Spleen (tissue), 7 donors: ENCODE results near the gene LCN2.

Experiments used
- CTCF ChIP-seq, 11 experiments: fragments of 200-600 bp in 7 of 11; fragments of 450-650 bp in 4 of 11; sonication (generic) in 4 of 11; IDR thresholded peaks in 8 of 11; conservative IDR thresholded peaks in 3 of 11; 1 replicate in 7 of 11; 2 replicates in 4 of 11; pipeline versions ENCODE4 v1.4.0 to v1.8.0; 2016 to 2021; ENCODE audit warnings: antibody characterized with exemption in 11 of 11, inconsistent platforms in 4 of 11, mild to moderate bottlenecking in 1 of 11
- POLR2A ChIP-seq, 3 donors: fragments of 450-650 bp; IDR thresholded peaks; one replicate each; pipeline ENCODE4 v1.5.1; 2017; ENCODE audit warnings: antibody characterized with exemption in 3 of 3, mild to moderate bottlenecking in 1 of 3
- POLR2AphosphoS5 ChIP-seq, 3 donors: sonication (generic); formaldehyde crosslinking; IDR thresholded peaks; one replicate each; pipeline ENCODE4 v1.5.1; 2017; ENCODE audit warnings: antibody characterized with exemption in 3 of 3
- donor health status: DM: no; HTN: no; CAD: no; lungs with moderate emphysema.
- donor health status: DM: no; HTN: no; CAD: no.
- donor health status: DM: no; HTN: no; CAD: no.

- TF ChIP-seq POLR2AphosphoS5 (IDR thresholded peaks at IDR 0.05): no peak
- no peak for TF ChIP-seq CTCF (IDR thresholded peaks at IDR 0.05 in 8 of 11, conservative IDR thresholded peaks at IDR 0.05 in 3 of 11)
- TF ChIP-seq POLR2A (IDR thresholded peaks at IDR 0.05): no peak
These were observed 38.1 kb downstream of the LCN2 start for GRCh38 chr9:128187361-128187760.
